Endothelial cell of umbilical vein (primary cell): Measurements from ENCODE around the gene SPTB. TPM values are rescaled to one million over a fixed set of nuclear protein-coding genes. Genes with fewer than 3 reads are reported as not detected.

Experiments used
- BruUV-seq: library from RNA; stranded (reverse); fragments of 400-500 nt; replicated peaks from 2 replicates; lab custom pipeline; 2021; lab: Mats Ljungman, UMichigan
- CTCF ChIA-PET: fragments of 300-600, 350-600 bp; sonication (Branson Sonifier 250); formaldehyde crosslinking; loops from one replicate; lab custom pipeline; 2021; ENCODE audit warnings: antibody characterized with exemption, inconsistent platforms; lab: Charles Lee
- POLR2A ChIA-PET: fragments of 300-600, 350-600 bp; sonication (Branson Sonifier 250); formaldehyde crosslinking; loops from one replicate; lab custom pipeline; 2021; ENCODE audit warnings: antibody characterized with exemption, inconsistent platforms; lab: Charles Lee
- DNase-seq: peaks from one replicate; pipeline ENCODE4 v3.0.0-alpha.2; 2011; ENCODE audit warnings: low read depth, low spot score
- FAIRE-seq: peaks from 2 replicates; lab custom pipeline; 2011; peaks lifted over from hg19 to GRCh38; lab: Jason Lieb, UNC
- H2AFZ ChIP-seq: 2 replicates; pipeline ENCODE4 v1.6.0; 2012; ENCODE audit warnings: low read depth, low read length, control low read depth, inconsistent platforms
- H3K27ac ChIP-seq: 2 replicates; pipeline ENCODE4 v1.5.1; 2011; ENCODE audit warnings: low read depth, mild to moderate bottlenecking, control low read depth, low read length, moderate library complexity; ENCODE audit not compliant: insufficient read depth
- H3K27me3 ChIP-seq, 2 experiments: 2 replicates each; pipeline versions ENCODE4 v1.6.0 to v1.6.1; 2011; ENCODE audit warnings: low read length in 2 of 2, mixed read lengths in 1 of 2; ENCODE audit not compliant: control insufficient read depth in 2 of 2, insufficient read depth in 2 of 2
- H3K36me3 ChIP-seq, 2 experiments: 2 replicates in 1 of 2; 3 replicates in 1 of 2; pipeline ENCODE4 v1.5.1; 2011; ENCODE audit warnings: low read length in 2 of 2, mild to moderate bottlenecking in 1 of 2, moderate library complexity in 1 of 2; ENCODE audit not compliant: control insufficient read depth in 2 of 2, insufficient read depth in 2 of 2; ENCODE audit errors: extremely low read depth in 1 of 2
- H3K4me1 ChIP-seq: 3 replicates; pipeline ENCODE4 v1.5.1; 2011; ENCODE audit warnings: mild to moderate bottlenecking, low read length; ENCODE audit not compliant: control insufficient read depth, insufficient read depth; ENCODE audit errors: extremely low read depth
- H3K4me2 ChIP-seq: 2 replicates; pipeline ENCODE4 v1.6.1; 2011; ENCODE audit warnings: low read length, control low read depth, mixed read lengths; ENCODE audit not compliant: insufficient read depth
- H3K4me3 ChIP-seq, 3 experiments: fragments of 200-600 bp in 1 of 3; sonication (generic), shearing (Covaris generic) in 1 of 3; replicated peaks in 1 of 3; 2 replicates each; pipeline ENCODE4 v1.5.1; 2011 to 2016; ENCODE audit warnings: control low read depth in 3 of 3, low read length in 3 of 3, mild to moderate bottlenecking in 2 of 3, inconsistent platforms in 1 of 3, low read depth in 1 of 3, moderate library complexity in 1 of 3; ENCODE audit not compliant: insufficient read depth in 1 of 3
- H3K79me2 ChIP-seq: 2 replicates; pipeline ENCODE4 v1.6.0; 2012; ENCODE audit warnings: low read length, inconsistent platforms; ENCODE audit not compliant: control insufficient read depth, insufficient read depth
- H3K9ac ChIP-seq: replicated peaks from 2 replicates; pipeline ENCODE3; 2011; ENCODE audit warnings: low read length, control low read depth; ENCODE audit not compliant: insufficient read depth; ENCODE audit errors: extremely low read depth
- H3K9me1 ChIP-seq: replicated peaks from 3 replicates; pipeline ENCODE4 v1.6.0; 2011; ENCODE audit warnings: mild to moderate bottlenecking, low read length; ENCODE audit not compliant: control insufficient read depth, insufficient read depth; ENCODE audit errors: extremely low read depth
- H3K9me3 ChIP-seq: replicated peaks from 2 replicates; pipeline ENCODE4 v1.5.1; 2012; ENCODE audit warnings: low read length, inconsistent platforms; ENCODE audit not compliant: control insufficient read depth, insufficient read depth
- H4K20me1 ChIP-seq: replicated peaks from 2 replicates; pipeline ENCODE3; 2011; ENCODE audit warnings: mild to moderate bottlenecking, low read length; ENCODE audit not compliant: control insufficient read depth, insufficient read depth; ENCODE audit errors: extremely low read depth
- EZH2 ChIP-seq: IDR thresholded peaks from 2 replicates; pipeline ENCODE4 v1.6.1; 2012; ENCODE audit warnings: borderline replicate concordance, low read depth, mild to moderate bottlenecking, moderate library complexity, low read length, inconsistent platforms; ENCODE audit not compliant: severe bottlenecking
- FOS ChIP-seq: IDR thresholded peaks from 2 replicates; pipeline ENCODE4 v1.6.1; 2011; ENCODE audit warnings: mild to moderate bottlenecking, low read length, moderate library complexity, borderline replicate concordance; ENCODE audit not compliant: insufficient read depth
- GATA2 ChIP-seq: IDR thresholded peaks from 2 replicates; pipeline ENCODE4 v1.7.0; 2011; ENCODE audit warnings: low read depth, mild to moderate bottlenecking, moderate library complexity, mixed read lengths, low read length; ENCODE audit not compliant: insufficient read length, insufficient read depth
- JUN ChIP-seq: IDR thresholded peaks from 2 replicates; pipeline ENCODE4 v1.6.1; 2011; ENCODE audit warnings: borderline replicate concordance, low read depth; ENCODE audit not compliant: insufficient read length, insufficient read depth
- MYC ChIP-seq: IDR thresholded peaks from one replicate; pipeline ENCODE4 v1.6.1; 2011; ENCODE audit warnings: mild to moderate bottlenecking, low read depth, low read length
- POLR2A ChIP-seq: IDR thresholded peaks from 2 replicates; pipeline ENCODE4 v1.6.1; 2012; ENCODE audit warnings: low read depth, mild to moderate bottlenecking, control low read depth, low read length
- POLR2AphosphoS5 ChIP-seq: IDR thresholded peaks from 2 replicates; pipeline ENCODE4 v1.6.1; 2012; ENCODE audit warnings: low read depth, mild to moderate bottlenecking, control low read depth, low read length, moderate library complexity; ENCODE audit not compliant: insufficient read depth
- dilution Hi-C: fragments of 300-500 bp; cut with MboI; formaldehyde crosslinking; loops from one replicate; pipeline ENCODE4 v1.15.0; 2019; ENCODE audit warnings: low sequenced_read_pairs; ENCODE audit not compliant: extremely low pct_ligation_motif_present
- intact Hi-C: fragments of 100-400 bp; cut with micrococcal nuclease; formaldehyde crosslinking; loops from one replicate; pipeline ENCODE4 v1.10.0; 2022
- polyA plus RNA-seq, 4 experiments: library from polyadenylated mRNA; depleted of rRNA in 3 of 4; stranded (reverse) in 3 of 4; unstranded in 1 of 4; fragments of >200 nt; gene quantifications; 2 replicates each; pipeline versions ENCODE4 v1.2.1 to v1.2.3, GENCODE V29; 2011 to 2012; ENCODE audit warnings: missing spikeins in 1 of 4
- total RNA-seq: library from RNA; stranded (reverse); gene quantifications from 2 replicates; pipeline ENCODE4 v1.2.3, GENCODE V29; 2021
- TF ChIP-seq, protein P1 (sequence below): IDR thresholded peaks from 2 replicates; pipeline ENCODE4 v1.6.1; 2011; ENCODE audit not compliant: insufficient read depth, insufficient read length
- TF ChIP-seq, protein P2 (sequence below), 2 donors: IDR thresholded peaks; 1 replicate in 1 of 2; 2 replicates in 1 of 2; pipeline ENCODE4 v1.5.1; 2011; ENCODE audit warnings: low read length in 2 of 2, mild to moderate bottlenecking in 2 of 2, moderate library complexity in 2 of 2, control low read depth in 1 of 2, inconsistent platforms in 1 of 2, low read depth in 1 of 2; ENCODE audit not compliant: insufficient read depth in 1 of 2; ENCODE audit errors: extremely low read depth in 1 of 2

SPTB gene
- total and polyA plus RNA-seq, 2 donors (not counting 3 experiments of a cell fraction or from before 2014, with no cell fraction given), result 0.03 to 0.07 TPM

DNA sequence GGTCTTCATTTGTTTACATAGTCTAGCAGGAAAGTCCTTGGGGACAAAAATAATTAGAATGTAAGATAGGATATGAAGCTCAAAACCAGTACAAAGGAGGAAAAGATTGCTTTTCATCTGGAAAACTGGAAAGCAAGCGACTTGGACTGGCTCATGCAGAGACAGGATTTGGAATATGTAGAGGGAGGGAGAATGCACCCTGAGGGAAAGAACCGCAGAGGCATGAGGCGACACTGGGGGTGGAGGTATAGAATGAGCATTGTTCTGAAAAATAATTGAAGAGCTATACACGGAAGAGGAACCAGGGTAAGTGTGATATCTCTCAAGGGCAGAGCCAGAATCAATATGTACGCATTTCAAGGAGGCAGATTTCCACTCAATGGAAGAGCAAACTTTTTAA is 90.0 kb downstream of the SPTB start:
- dilution Hi-C loops (no loop called here), intact Hi-C loops (no loop called here)
- no TSS peak for BruUV-seq
- H3K9me1 ChIP-seq, result no peaks in the 10 kb centered on the region
- H3K9ac ChIP-seq, result no peak overlapping the region
- H4K20me1 ChIP-seq, result no peaks in the 10 kb centered on the region
- H2AFZ ChIP-seq, result no peak overlapping the region
- H3K27ac ChIP-seq, result no peak overlapping the region
- no peak overlapping the region for H3K4me3 ChIP-seq
- H3K4me2 ChIP-seq, result no peak overlapping the region
- H3K9me3 ChIP-seq, result no peaks in the 10 kb centered on the region
- no peak for FAIRE-seq
- H3K4me1 ChIP-seq, result peaks cover 13% of the 10 kb centered on the region
- H3K79me2 ChIP-seq, result no peaks in the 10 kb centered on the region
- H3K27me3 ChIP-seq, result no peaks in the 10 kb centered on the region
- no peak for DNase-seq
- no peaks in the 10 kb centered on the region for H3K36me3 ChIP-seq
- POLR2A ChIA-PET, result no interaction called here
- TF ChIP-seq POLR2A, result no peak
- no peak for TF ChIP-seq GATA2
- TF ChIP-seq MYC, result no peak
- TF ChIP-seq, protein P1, sequence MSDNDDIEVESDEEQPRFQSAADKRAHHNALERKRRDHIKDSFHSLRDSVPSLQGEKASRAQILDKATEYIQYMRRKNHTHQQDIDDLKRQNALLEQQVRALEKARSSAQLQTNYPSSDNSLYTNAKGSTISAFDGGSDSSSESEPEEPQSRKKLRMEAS, result no peak
- TF ChIP-seq EZH2, result no peak
- no peak for TF ChIP-seq FOS
- TF ChIP-seq JUN, result no peak
- TF ChIP-seq, protein P2, sequence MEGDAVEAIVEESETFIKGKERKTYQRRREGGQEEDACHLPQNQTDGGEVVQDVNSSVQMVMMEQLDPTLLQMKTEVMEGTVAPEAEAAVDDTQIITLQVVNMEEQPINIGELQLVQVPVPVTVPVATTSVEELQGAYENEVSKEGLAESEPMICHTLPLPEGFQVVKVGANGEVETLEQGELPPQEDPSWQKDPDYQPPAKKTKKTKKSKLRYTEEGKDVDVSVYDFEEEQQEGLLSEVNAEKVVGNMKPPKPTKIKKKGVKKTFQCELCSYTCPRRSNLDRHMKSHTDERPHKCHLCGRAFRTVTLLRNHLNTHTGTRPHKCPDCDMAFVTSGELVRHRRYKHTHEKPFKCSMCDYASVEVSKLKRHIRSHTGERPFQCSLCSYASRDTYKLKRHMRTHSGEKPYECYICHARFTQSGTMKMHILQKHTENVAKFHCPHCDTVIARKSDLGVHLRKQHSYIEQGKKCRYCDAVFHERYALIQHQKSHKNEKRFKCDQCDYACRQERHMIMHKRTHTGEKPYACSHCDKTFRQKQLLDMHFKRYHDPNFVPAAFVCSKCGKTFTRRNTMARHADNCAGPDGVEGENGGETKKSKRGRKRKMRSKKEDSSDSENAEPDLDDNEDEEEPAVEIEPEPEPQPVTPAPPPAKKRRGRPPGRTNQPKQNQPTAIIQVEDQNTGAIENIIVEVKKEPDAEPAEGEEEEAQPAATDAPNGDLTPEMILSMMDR (IDR thresholded peaks at IDR 0.05; ENCODE audit: extremely low read depth in 1 of 2, insufficient read depth in 1 of 2, low read depth in 1 of 2, low read length in 2 of 2), result no peak
- no peak for TF ChIP-seq POLR2AphosphoS5
- CTCF ChIA-PET, result interaction anchor here (1.2 to 1.5 kb wide), 2 partner anchors 12 to 39 kb away, joined by 4 read pairs; no protein-coding TSS in a partner anchor
